GM23338 (cell line): ENCODE measurements around the gene TMEM52. TPM values are rescaled to one million over a fixed set of nuclear protein-coding genes. Genes with fewer than 3 reads are reported as not detected.

Experiments
- ATAC-seq: fragments of 200-7000 bp; cut with Tn5 transposase; 3 replicates; pipeline ENCODE4 v1.9.1; 2020
- DNase-seq: peaks from one replicate; pipeline ENCODE4 v3.0.0-alpha.2; 2015; ENCODE audit warnings: low spot score
- H2AFZ ChIP-seq: fragments of 200-600 bp; sonication (generic); 2 replicates; pipeline ENCODE4 v1.8.0; 2016; ENCODE audit warnings: antibody characterized with exemption, mild to moderate bottlenecking, moderate library complexity
- H3F3A ChIP-seq: fragments of 200-600 bp; sonication (generic); replicated peaks from 2 replicates; pipeline ENCODE4 v1.8.0; 2017; ENCODE audit warnings: antibody characterized with exemption, mixed run types, low read depth
- H3K27ac ChIP-seq: fragments of 200-600 bp; sonication (generic); 2 replicates; pipeline ENCODE4 v1.6.1; 2016; ENCODE audit warnings: low read depth
- H3K27me3 ChIP-seq: fragments of 200-600 bp; sonication (generic); 2 replicates; pipeline ENCODE4 v1.8.0; 2016; ENCODE audit warnings: mild to moderate bottlenecking, mixed run types, moderate library complexity; ENCODE audit not compliant: insufficient read depth
- H3K36me3 ChIP-seq: fragments of 200-600 bp; sonication (generic); 2 replicates; pipeline ENCODE4 v1.8.0; 2016; ENCODE audit warnings: mild to moderate bottlenecking; ENCODE audit not compliant: insufficient read depth
- H3K4me1 ChIP-seq: fragments of 200-600 bp; sonication (generic); 2 replicates; pipeline ENCODE4 v1.8.0; 2016; ENCODE audit warnings: mild to moderate bottlenecking, moderate library complexity; ENCODE audit not compliant: insufficient read depth
- H3K4me2 ChIP-seq: fragments of 200-600 bp; sonication (generic); 2 replicates; pipeline ENCODE4 v1.7.1; 2017; ENCODE audit warnings: mixed run types
- H3K4me3 ChIP-seq: fragments of 200-600 bp; sonication (generic); 2 replicates; pipeline ENCODE4 v1.6.1; 2016; ENCODE audit warnings: mixed run types
- H3K79me2 ChIP-seq: fragments of 200-600 bp; sonication (generic); replicated peaks from 2 replicates; pipeline ENCODE4 v1.8.0; 2017; ENCODE audit warnings: mild to moderate bottlenecking; ENCODE audit not compliant: insufficient read depth
- H3K9me2 ChIP-seq: fragments of 200-600 bp; sonication (generic); 2 replicates; pipeline ENCODE4 v1.8.0; 2017; ENCODE audit not compliant: insufficient read depth
- H4K20me1 ChIP-seq: fragments of 200-600 bp; sonication (generic); replicated peaks from 2 replicates; pipeline ENCODE4 v1.8.0; 2017; ENCODE audit warnings: mild to moderate bottlenecking; ENCODE audit not compliant: insufficient read depth
- H3K27ac Mint-ChIP-seq: 2 replicates; pipeline ENCODE4 v1.8.0; 2020; ENCODE audit warnings: inconsistent platforms, mild to moderate bottlenecking, moderate library complexity, mixed read lengths
- H3K27me3 Mint-ChIP-seq: 3 replicates; pipeline ENCODE4 v1.8.0; 2022; ENCODE audit warnings: low read depth, mild to moderate bottlenecking, moderate library complexity, mixed read lengths, inconsistent platforms; ENCODE audit not compliant: insufficient read depth, poor library complexity
- H3K36me3 Mint-ChIP-seq: 3 replicates; pipeline ENCODE4 v1.8.0; 2021; ENCODE audit warnings: low read depth, mild to moderate bottlenecking, inconsistent platforms, moderate library complexity, mixed read lengths
- H3K4me1 Mint-ChIP-seq: 3 replicates; pipeline ENCODE4 v1.8.0; 2020; ENCODE audit warnings: mild to moderate bottlenecking, inconsistent platforms, mixed read lengths
- H3K4me3 Mint-ChIP-seq: 3 replicates; pipeline ENCODE4 v1.8.0; 2021; ENCODE audit warnings: moderate library complexity, mild to moderate bottlenecking, inconsistent platforms, mixed read lengths
- H3K9me3 Mint-ChIP-seq: 3 replicates; pipeline ENCODE4 v1.8.0; 2020; ENCODE audit warnings: moderate library complexity, mild to moderate bottlenecking, inconsistent platforms, mixed read lengths
- CREB1 ChIP-seq: fragments of 250-450 bp; sonication (Bioruptor Pico); IDR thresholded peaks from 2 replicates; pipeline ENCODE4 v1.5.0; 2020; ENCODE audit warnings: low read depth, mild to moderate bottlenecking, moderate library complexity
- CTCF ChIP-seq, 2 experiments: fragments of 200-600 bp in 1 of 2; sonication (generic) in 1 of 2; conservative IDR thresholded peaks; 2 replicates each; pipeline versions ENCODE4 v1.5.1 to v1.6.1; 2016 to 2017; ENCODE audit warnings: antibody characterized with exemption in 2 of 2, low read depth in 2 of 2, mild to moderate bottlenecking in 2 of 2, moderate library complexity in 1 of 2
- EZH2phosphoT487 ChIP-seq: fragments of 200-600 bp; sonication (generic); IDR thresholded peaks from one replicate; pipeline ENCODE4 v1.8.1; 2018; ENCODE audit warnings: antibody characterized with exemption; ENCODE audit not compliant: unreplicated experiment
- JUNB ChIP-seq: IDR thresholded peaks from one replicate; pipeline ENCODE4 v1.6.1; 2016; ENCODE audit warnings: antibody characterized with exemption; ENCODE audit not compliant: unreplicated experiment
- POLR2AphosphoS5 ChIP-seq: IDR thresholded peaks from 2 replicates; pipeline ENCODE4 v1.6.1; 2016; ENCODE audit warnings: antibody characterized with exemption, low read depth
- STAT1 ChIP-seq: IDR thresholded peaks from one replicate; pipeline ENCODE4 v1.6.1; 2016; ENCODE audit warnings: antibody characterized with exemption; ENCODE audit not compliant: unreplicated experiment
- polyA plus RNA-seq: library from polyadenylated mRNA; unstranded; fragments of >200 nt; fragmentation: Nextera tagmentation; extraction: Ambion mirVana; gene quantifications from 2 replicates; pipeline ENCODE4 v1.2.1, GENCODE V29; 2016
- total RNA-seq: library from RNA; depleted of rRNA; stranded (reverse); fragments of >200 nt; shearing (Covaris generic); gene quantifications from 2 replicates; pipeline ENCODE4 v1.2.3, GENCODE V29; 2014
- TF ChIP-seq, protein P1 (sequence below): IDR thresholded peaks from one replicate; pipeline ENCODE4 v1.6.1; 2018; ENCODE audit warnings: antibody characterized with exemption; ENCODE audit not compliant: unreplicated experiment

TMEM52 gene
- total and polyA plus RNA-seq, 2 experiments from 2014 or later, result 19.5 to 25.0 TPM

GRCh38 chr1:1891349-1892078, 27.6 kb downstream of the TMEM52 start:
- Mint-ChIP-seq H3K9me3 (no peaks in the 10 kb centered on the region; the same call in 2 of the 3 replicates), H3K4me3 (peak overlapping the region; percentile 73), H3K4me1 (peaks cover 52% of the 10 kb centered on the region), H3K27ac (no peak overlapping the region), H3K27me3 (peaks cover 11% of the 10 kb centered on the region), H3K36me3 (peaks cover 10% of the 10 kb centered on the region)
- Histone ChIP-seq H3K27ac (no peak overlapping the region), H3F3A (peaks cover 15% of the 10 kb centered on the region), H3K4me2 (peak overlapping the region; percentile 86), H3K79me2 (peaks cover 46% of the 10 kb centered on the region), H3K4me1 (peaks cover 34% of the 10 kb centered on the region), H3K4me3 (peak overlapping the region; percentile 58), H4K20me1 (peaks cover 28% of the 10 kb centered on the region), H3K9me2 (no peaks in the 10 kb centered on the region), H2AFZ (no peak overlapping the region), H3K36me3 (no peaks in the 10 kb centered on the region), H3K27me3 (no peaks in the 10 kb centered on the region)
- DNase-seq, result peak; percentile 67
- TF ChIP-seq JUNB (no peak), STAT1 (no peak), POLR2AphosphoS5 (peak; percentile 56)
- ATAC-seq, result peak; percentile 59

DNA sequence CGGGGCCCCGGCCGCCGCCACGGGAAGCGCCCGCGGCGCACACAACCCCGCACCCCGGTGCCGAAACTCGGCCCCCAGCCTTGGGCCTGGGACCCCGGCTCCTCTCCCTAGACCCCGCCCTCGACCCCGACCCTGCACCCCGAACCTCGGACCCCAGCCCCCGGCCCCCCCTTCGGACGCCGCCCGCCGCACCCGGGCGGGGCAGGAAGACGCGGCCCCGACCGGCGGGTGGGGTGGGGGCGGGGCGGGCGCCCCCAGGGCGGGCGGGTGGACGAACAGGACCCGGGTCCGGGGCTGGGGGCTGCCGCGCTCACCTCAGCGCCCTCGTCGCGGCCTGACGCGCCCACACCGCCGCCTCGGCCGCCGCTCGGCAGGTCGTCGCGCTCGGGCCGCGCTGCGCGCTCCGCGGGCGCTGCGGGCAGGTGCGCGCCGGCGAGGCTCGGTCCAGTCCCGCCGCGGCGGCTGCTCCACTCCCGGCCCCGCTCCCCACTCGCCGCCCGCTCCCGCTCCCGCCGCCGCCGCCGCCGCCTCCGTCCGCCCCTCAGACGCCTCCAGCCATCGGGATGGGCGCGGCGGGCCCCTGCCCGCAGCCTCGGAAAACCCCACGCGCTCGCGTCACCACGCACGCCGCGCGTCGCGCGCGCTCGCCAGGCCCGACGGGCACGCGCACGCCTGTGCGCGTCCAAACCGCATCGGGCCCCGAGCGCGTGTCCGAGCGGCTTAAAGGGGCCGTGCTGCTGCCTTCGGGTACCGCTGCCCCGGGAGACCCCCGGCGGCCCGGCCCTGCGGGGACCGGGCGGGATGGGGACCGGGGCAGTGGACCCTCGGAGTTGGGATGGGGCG, 28.4 kb downstream of the TMEM52 start, which contains the start of gene GNB1:
Gene GNB1, minus strand, starts transcription at position 582 of the 843 bp plus-strand sequence. CDS start 65,634 bp downstream, outside the sequence.
- H3K79me2 ChIP-seq, result peaks cover 54% of the 10 kb centered on the region
- TF ChIP-seq CREB1 (peak; percentile 93), JUNB (no peak), CTCF (conservative IDR thresholded peaks at IDR 0.05; ENCODE audit: low read depth in 2 of 2) (no peak), POLR2AphosphoS5 (peak; percentile 37; the same call in 1 of the 2 replicates), EZH2phosphoT487 (no peak)
- TF ChIP-seq, protein P1, sequence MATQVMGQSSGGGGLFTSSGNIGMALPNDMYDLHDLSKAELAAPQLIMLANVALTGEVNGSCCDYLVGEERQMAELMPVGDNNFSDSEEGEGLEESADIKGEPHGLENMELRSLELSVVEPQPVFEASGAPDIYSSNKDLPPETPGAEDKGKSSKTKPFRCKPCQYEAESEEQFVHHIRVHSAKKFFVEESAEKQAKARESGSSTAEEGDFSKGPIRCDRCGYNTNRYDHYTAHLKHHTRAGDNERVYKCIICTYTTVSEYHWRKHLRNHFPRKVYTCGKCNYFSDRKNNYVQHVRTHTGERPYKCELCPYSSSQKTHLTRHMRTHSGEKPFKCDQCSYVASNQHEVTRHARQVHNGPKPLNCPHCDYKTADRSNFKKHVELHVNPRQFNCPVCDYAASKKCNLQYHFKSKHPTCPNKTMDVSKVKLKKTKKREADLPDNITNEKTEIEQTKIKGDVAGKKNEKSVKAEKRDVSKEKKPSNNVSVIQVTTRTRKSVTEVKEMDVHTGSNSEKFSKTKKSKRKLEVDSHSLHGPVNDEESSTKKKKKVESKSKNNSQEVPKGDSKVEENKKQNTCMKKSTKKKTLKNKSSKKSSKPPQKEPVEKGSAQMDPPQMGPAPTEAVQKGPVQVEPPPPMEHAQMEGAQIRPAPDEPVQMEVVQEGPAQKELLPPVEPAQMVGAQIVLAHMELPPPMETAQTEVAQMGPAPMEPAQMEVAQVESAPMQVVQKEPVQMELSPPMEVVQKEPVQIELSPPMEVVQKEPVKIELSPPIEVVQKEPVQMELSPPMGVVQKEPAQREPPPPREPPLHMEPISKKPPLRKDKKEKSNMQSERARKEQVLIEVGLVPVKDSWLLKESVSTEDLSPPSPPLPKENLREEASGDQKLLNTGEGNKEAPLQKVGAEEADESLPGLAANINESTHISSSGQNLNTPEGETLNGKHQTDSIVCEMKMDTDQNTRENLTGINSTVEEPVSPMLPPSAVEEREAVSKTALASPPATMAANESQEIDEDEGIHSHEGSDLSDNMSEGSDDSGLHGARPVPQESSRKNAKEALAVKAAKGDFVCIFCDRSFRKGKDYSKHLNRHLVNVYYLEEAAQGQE, result peak; percentile 13

More for the DNA sequence above, 28.4 kb downstream of the TMEM52 start, which contains the start of gene GNB1:
- Mint-ChIP-seq H3K9me3 (no peaks in the 10 kb centered on the region; the same call in 2 of the 3 replicates), H3K27me3 (peaks cover 11% of the 10 kb centered on the region), H3K27ac (no peak within 1 kb of the TSS), H3K36me3 (peaks cover 14% of the 10 kb centered on the region), H3K4me1 (peaks cover 47% of the 10 kb centered on the region), H3K4me3 (peak within 1 kb of the TSS; percentile 83)
- Histone ChIP-seq H3K4me2 (peak within 1 kb of the TSS; percentile 86), H3K36me3 (no peaks in the 10 kb centered on the region), H3F3A (peaks cover 15% of the 10 kb centered on the region), H2AFZ (no peak within 1 kb of the TSS), H3K4me3 (peak within 1 kb of the TSS; percentile 70), H4K20me1 (peaks cover 36% of the 10 kb centered on the region), H3K27ac (peak within 1 kb of the TSS; percentile 90), H3K27me3 (no peaks in the 10 kb centered on the region), H3K9me2 (no peaks in the 10 kb centered on the region), H3K4me1 (peaks cover 34% of the 10 kb centered on the region)
- peak; percentile 55 for ATAC-seq
- DNase-seq, result peak; percentile 87
